SHP77 treated with DMSO at 0.1 percent for 48 hours (cell line): ENCODE results near the gene GRHL1.

Experiments
- DNase-seq: peaks from one replicate; lab custom pipeline; 2025; lab: John Stamatoyannopoulos, UW

The GRHL1 gene

DNA sequence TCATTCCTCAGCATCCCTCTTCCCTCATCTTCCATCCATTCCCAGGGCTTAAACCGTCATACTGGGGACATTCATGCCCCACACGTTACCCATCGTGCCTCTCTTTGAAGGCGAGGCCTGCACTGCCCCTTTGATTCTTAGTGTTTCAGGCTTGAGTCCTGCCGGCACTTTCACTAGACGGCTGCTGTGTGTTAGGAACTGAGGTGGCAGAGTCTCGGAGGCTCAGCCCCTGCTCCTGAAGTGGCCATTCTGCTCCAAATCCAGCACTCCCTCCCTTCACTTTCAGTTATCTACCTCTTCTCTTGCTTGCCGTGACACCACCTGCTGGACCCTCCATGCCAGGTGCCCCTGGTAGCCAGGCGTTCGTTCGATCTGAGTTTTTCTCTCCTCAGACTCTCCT, 43.0 kb downstream of the GRHL1 start:
- DNase-seq, result no peak

DNA sequence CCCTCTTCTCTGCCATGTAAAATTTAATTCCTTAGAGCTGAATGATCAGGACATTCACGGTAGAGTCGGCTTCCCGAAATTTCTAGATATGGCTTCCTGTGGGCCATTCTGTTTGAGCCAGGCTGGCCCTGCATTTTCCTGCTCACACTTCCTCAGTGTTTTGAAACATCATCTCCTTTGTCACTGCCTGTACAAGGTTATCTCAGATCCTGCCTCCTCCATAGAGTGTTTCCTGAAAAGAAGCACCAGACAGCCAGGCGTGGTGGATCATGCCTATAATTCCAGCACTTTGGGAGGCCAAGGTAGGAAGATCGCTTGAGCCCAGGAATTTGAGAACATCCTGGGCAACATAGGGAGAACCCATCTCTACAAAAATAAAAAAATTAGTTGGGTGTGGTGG, 43.6 kb downstream of the GRHL1 start:
- DNase-seq, result no peak

DNA sequence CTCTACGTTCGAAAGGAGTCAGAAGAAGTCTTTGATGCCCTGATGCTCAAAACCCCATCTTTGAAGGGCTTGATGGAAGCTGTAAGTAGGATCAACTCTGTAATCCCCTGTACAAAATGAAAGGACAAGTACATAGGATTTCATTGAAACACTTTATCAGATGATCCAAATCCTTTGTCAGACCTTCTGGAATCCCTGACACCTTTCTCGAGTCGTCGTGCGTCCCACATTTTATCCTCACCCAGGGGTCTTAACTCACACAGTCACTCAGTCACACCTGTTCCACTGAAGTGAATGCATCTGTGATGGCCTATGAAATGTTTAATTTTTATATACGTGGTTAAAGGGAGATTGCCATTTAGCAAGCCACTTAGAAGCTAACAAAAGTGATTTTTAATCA, 44.8 kb downstream of the GRHL1 start:
- DNase-seq, result no peak

DNA sequence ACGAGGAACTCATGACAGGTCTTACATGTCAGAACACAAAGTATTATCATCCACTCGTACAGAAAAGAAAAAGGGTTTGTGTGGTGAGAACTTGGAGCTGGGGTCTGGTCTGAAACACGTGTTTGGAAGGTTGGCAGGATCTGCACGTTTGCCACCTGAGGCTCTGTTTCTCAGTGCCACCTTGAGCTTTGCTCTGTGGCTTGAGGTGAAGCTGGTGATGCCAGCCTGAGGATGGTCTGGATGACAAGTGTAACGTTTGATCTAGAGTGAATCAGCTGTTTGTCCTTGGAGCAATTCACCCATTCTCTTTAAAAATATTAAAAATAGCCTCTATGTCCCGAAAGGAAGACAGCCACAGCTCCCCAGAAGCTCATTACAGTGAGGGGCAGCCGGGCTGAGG, 46.4 kb downstream of the GRHL1 start:
- DNase-seq, result no peak

DNA sequence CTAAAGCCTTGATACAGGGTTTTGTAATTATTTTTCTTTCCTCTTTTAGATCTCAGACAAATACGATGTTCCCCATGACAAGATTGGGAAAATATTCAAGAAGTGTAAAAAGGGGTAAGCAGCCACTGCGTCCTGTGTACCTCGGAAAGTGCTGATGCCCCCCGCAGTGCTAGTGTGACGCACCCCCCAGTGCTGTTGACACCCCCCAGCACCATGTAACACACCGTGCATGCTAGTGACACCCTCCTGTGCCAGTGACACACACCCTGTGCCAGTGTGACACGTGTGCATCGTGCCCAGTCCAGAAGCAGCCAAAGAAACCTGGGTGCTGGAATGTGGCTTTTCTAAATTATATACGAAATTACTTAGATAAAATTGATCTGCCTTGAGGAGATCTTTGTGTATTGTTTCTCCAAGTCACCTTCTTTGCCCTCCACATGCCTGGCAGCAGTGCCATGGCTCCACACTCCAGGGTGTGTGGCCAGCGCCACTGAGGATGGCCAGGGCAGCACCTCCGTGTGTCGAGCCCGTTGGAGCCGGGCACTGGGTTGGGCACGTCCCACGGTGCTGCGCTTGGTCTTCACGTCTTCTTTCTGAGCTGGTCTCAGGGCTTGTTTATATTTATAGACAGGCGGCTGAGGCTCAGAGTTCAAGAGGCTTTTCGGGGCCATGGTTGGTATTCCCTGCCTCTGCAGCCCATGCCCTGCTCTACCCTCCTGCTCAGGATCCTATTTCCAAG, 47.6 kb downstream of the GRHL1 start:
- DNase-seq, result no peak

DNA sequence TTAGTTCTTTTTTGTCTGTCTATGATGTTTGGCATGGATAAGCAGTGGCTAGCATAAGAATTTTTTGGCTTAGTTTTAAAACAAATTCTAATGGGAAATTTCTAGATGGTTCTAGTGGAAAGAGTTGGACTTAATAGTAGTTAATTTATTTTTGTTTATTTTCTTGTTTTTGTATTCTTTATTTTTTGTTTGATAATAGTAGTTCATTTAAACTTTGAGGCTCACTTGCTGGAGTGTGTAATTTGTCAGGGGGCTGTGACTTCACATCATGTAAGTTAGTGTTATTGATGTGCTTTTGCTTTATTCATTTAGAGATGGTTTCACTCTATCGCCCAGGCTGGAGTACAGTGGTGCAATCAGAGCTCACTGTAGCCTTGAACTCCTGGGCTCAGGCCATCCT, 48.2 kb downstream of the GRHL1 start:
- no peak for DNase-seq

DNA sequence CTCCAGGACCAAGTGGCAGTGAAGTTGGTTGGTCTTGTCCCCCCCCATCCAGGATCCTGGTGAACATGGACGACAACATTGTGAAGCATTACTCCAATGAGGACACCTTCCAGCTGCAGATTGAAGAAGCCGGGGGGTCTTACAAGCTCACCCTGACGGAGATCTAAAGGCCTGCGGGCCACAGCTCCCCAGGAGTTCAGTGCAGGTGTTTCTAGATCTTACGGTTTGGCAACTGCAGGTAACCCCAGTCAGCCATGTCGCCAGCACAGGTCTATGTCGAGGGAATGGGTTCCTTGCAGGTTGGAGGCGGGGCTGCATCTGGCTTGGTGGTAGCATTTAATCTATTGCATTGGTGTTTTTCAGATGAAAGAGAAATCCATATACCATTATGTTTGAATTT, 49.0 kb downstream of the GRHL1 start:
- DNase-seq, result no peak

DNA sequence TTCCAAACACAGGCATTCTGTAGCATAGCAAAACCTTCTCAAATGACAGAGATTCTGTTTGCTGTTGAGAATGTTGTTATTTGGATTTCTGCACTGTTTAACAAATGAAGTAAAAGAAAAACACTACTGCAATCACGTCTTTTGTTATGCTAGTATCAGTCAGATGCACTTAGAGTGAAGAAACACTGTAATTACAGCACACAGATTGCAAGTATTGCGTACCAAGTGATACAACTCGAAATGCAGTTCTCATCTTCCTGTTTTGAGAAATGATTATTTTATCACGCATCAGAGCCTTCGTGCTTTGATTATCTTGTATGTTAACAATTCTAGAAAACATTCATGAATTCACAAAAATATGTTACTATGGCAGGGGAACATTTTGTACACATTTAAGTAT, 50.1 kb downstream of the GRHL1 start:
- no peak for DNase-seq

DNA sequence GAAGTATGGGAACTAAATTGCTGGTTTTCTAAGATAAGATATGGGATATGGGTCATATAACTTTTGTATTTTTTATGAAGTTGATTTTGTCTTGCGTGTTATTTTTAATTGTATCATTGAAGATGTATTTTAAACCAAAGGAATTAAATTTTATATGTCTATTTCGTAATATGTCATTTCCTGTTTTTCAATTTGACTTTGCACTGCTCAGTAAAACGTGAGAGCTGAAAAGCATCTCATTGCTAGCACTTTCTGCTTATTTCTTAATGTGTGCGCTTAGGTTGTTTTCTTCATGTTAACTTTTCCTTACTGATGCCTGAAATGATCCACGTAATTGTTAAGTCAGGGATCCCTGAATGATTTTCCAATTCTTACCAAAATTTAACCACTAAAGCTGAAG, 50.6 kb downstream of the GRHL1 start:
- DNase-seq, result no peak

DNA sequence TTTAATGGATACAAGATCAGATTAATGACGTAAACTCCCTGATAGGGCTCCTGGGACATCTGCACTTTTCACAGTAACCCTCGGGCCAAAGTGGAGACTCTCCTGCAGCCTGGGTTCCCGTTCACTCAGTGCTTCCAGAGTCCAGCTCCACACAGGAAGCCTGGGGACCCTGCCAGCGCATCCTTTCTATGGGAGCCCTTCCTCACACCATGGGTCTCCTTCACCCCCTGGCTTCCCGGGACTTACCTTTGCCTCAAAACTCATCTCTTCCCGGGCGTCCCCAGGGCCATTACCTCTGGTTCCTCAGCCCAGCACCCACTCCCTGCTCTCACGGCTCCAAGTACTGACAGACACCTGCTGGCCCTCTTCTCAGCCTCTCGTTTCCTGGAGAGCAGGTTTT, 51.2 kb downstream of the GRHL1 start:
- no peak for DNase-seq

DNA sequence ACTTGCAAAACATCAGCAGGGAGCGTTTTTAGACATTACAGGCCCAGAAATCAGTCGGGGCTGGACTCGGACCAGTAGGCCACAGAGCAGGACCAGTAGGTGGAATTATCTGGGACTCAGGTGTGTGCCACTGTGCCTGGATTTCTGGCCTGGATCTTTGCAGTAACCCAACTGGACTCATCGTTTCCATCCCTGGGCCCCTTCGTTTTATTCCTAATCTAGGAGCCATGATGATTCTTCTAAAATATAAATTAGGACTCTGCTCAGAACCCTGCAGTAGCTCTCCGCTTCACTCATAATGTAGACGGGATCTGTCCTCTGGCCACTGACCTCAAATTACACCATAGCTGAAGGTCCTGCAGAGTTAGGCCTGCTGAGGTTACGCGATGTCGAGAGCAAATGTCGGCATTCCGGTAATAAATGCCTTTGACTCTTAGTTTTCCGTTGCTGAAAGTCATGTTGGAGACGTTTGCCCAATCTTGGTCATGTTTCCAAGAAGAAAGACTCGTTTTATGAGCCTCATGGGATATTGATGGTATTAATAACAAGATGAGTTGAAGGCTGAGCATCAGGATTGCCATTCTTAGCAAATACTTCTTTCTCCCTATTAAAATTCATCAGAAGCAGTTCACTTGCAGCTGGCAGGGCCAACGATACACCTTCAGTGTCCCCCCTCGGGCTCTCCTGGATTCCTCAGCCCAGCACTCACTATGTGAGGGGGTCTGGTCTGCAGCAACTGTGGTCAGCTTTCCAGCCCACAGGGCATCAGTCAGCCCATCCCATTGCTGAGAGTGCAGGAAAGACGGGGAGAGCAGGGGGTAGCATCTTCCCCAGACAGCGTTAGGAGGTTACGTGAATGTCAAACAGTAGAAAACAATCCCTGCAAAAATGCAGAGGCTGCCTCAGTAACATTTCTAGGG, 52.0 kb downstream of the GRHL1 start:
- DNase-seq, result no peak

DNA sequence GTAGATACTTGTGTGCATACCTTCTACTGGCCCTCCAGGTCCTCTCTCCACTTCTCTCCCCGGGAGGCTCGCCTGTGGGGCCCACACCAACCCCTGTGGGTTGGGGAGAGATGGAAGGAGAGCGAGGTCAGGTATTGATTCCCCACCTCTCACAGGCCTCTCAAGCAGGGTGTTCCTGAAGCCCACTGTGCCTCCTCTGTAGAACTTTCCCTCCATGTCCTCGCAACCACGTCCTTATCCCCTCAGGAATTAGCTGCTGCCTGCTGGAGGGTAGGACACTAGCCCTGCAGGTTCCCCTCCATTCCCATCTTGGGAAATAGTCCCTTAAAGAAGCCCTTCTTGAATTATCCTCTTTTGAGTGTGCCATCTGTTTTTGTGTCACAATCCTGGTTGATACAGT, 52.9 kb downstream of the GRHL1 start:
- no peak for DNase-seq

DNA sequence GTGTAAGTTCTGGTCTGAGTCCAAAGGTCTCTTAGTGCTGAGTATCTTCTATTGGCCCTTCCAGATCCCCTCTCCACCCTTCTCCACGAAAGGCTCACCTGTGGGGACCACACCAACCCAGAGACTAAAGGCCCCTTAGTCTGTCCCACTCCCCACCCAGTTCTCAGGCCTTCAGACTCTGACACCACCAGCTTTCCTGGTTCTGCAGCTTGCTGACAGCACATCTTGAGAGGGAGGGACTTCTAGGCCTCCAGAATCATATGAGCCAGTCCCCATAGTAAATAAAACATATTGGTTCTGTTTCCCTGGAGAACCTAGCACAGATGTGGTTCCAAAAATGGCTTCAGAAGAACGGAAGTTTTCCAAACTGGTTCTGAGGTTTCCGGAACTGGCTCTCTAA, 53.3 kb downstream of the GRHL1 start:
- no peak for DNase-seq

DNA sequence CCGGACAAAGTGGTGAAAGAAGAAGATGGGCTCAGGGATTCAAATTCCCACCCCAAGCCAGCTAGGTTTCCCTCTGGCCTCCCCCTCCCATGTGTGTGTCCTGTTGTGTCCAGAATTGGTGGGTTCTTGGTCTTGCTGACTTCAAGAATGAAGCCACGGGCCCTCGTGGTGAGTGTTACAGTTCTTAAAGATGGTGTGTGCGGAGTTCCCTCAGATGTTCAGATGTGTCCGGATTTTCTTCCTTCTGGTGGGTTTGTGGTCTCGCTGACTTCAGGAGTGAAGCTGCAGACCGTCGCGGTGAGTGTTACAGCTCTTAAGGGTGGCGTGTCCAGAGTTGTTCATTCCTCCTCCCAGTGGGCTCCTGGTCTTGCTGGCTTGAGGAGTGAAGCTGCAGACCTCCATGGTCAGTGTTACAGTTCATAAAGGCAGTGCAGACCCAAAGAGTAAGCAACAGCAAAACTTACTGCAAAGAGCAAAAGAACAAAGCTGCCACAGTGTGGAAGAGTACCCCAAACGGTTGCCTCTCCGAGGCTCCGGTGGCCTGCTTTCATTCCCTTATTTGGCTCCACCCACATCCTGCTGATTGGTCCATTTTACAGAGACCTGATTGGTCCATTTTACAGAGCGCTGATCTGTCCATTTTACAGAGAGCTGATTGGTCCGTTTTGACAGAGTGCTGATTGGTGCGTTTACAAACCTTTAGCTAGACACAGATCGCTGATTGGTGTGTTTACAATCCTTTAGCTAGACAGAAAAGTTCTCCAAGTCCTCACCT, 54.2 kb downstream of the GRHL1 start:
- DNase-seq, result no peak

DNA sequence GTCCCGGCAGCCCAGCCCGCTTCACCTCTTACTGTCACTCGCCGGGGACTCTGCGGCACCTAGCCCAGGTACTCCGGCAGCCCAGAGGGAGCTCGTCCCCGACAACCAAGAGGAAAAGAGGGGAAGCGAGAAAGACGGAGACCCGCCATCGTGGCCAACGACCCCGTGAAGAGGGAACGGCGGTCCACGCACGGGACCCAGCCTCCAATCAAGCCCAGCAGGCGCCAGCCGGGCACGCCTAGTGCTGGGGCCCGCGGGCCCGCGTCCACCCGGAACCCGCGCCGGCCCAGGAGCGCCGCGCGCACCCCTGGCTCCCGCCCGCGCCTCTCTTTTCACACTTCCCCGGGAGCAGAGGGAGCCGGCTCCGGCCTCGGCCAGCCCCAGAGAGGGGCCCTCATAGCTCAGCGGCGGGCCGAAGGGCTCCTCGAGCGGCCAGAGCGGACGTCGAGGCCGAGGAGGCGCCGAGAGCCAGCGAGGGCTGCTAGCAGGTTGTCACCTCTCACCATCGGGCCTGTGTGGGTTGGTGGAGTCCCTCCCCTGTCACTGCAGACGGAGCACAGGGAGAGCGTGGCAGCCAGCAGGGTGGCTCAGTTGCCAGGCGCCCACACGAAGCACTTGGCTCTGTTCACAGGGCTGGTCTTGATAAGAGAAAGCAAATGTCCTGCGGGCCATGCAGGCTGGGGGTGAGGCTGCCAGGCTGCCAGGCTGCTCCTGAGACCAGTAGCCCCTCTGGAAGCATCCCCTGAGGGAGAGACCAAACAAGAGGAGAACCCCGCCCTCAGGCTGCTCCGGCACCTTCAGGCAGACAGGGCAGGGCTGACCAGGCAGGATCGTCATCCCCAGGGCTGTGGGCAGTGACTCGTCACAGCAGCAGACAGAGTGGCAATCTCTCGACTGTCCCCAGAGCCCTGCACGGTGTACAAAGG, 55.0 kb downstream of the GRHL1 start:
- DNase-seq, result no peak

DNA sequence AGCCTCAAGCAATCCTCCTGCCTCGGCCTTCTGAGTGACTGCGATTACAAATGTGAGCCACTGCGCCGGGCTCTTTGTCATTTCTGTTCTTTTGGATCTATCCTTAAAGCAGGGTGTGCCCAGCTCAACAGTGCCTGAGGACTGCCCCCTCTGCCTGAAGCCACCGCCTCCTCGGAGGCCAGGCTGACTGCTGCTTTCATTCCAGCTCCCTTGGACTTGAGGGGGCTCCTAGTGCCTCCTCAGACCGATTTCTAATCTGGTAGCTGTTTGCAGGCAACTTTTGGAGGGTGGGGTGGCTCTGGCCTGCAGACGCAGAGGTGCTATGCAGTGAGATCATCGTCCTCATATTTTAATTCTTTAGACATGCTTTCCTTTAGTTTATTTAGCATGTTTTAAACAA, 55.9 kb downstream of the GRHL1 start:
- no peak for DNase-seq

DNA sequence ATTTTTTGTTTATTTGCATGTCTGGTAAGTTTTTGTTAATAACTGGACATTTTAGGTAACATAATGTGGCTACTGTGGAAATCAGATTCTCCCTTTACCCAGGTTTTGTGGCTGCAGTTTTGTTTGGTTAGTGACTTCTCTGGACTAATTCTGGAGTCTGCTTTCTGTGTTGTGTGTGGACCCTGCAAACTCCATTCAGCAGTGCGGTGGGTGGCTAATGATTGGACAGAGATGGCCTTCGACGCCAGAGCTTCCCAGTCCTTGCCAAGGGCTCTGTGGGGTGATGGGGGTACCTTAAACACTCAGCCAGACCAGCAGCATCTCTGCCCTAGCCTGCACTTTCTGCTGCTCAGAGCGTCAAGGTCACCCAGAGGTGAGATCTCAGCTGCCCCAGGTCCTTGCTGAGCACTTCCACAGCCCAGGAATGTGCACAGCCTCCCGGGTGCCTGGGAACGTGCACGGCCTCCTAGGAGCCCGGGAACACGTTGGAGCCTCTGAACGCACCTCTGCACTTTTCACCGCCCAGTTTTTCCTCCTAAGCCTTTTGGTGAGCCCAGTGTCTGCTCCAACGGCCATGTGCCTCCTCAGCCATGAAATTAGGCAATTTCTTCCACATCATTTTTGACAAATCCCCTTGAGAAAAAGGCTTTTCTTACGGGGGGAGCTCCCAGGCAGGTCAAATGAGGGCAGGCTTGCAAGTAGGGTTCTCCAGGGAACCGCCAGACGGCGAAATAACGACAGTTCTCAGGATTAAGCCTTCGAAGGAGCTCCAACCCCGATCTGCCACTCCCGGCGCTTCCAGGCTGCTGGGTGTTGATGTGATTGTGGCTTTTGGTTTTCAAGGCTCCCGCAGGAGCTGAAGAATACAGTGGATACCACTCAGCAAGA, 56.7 kb downstream of the GRHL1 start:
- DNase-seq, result no peak

DNA sequence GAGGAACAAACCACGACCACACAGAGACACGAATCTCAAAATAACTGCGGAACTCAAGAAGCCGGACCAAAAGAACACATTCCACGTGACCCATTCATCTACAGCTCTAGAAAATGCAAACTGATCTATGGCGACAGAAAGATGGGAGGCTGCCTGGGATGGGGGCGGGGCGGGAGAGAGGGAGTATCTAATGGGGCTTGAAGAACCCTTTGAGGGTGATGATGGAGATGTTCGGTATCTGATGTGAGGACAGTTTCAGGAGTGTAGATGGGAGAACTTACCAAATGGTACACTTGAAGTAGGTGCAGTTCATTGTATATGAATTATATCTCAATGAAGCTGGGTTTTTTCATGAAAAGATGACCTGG, 57.3 kb downstream of the GRHL1 start:
- DNase-seq, result no peak

DNA sequence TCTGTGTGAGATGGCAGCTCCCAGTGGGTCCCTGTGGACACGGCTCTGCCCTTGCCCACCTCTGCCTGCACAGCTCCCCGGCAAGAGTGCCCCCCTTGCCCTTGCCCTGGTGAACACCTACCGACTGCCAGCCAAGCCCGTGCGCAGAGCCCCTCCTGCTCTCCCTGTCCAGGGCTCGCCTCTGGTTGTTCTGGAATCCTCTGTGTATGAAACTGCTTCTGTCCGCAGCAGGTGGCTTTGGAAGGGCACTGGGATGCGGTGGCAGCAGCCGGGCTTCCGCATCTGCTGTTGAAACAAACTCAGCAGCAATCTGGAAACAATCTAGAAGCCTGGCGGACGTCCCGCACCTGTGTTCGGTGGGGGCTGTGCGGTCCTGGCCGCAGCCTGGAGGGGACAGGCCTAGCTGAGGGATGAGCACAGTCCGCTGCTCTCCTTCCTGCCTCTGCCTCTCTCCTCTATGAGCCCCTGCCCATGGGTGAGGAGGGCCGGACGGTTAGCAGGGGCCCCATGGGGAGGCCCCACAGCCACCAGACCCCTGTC, 57.8 kb downstream of the GRHL1 start:
- no peak for DNase-seq
